HG03025 (cell line): ENCODE results near the gene MRNIP.
A peak's percentile ranks its signal among the peaks of the same experiment; 100 is the strongest.

Source experiments
- ATAC-seq: cut with Tn5 transposase; IDR thresholded peaks from one replicate; pipeline ENCODE4 v1.9.1; 2021; ENCODE audit warnings: mild to moderate bottlenecking, moderate library complexity; ENCODE audit not compliant: unreplicated experiment, low FRiP score

The MRNIP gene

DNA sequence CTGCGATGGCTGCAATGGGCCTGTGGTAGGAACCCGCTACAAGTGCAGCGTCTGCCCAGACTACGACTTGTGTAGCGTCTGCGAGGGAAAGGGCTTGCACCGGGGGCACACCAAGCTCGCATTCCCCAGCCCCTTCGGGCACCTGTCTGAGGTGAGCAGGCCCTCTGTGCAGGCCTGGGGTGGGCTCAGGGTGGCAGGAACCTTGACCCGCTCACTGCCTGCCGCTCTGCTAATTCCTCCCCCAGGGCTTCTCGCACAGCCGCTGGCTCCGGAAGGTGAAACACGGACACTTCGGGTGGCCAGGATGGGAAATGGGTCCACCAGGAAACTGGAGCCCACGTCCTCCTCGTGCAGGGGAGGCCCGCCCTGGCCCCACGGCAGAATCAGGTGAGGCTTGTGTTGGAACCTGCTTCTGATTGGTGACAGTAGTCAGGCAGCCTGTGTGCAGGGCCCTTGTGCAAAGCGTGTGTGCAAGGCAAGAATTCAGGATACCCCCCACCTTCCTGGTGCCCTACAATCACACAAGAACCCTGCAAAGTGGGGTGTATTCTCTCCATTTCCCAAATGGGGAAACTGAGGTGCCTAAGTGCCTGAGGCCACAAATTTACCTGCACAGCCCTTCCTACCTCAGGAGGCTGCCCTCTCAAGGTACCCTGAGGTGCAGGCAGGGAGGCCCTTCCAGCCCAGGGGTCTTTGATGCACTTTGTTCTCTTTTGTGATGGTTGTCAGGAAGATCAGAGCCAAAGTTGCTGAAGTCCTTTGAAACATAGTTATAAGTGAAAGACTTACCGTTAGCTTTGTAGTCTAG, 34.5 kb downstream of the MRNIP start:
- no peak for ATAC-seq

GRCh38 chr5:179822444-179822990, 36.1 kb downstream of the MRNIP start:
- no peak for ATAC-seq

- no peak for ATAC-seq
These were observed 36.6 kb downstream of the MRNIP start for GRCh38 chr5:179822059-179822432.

DNA sequence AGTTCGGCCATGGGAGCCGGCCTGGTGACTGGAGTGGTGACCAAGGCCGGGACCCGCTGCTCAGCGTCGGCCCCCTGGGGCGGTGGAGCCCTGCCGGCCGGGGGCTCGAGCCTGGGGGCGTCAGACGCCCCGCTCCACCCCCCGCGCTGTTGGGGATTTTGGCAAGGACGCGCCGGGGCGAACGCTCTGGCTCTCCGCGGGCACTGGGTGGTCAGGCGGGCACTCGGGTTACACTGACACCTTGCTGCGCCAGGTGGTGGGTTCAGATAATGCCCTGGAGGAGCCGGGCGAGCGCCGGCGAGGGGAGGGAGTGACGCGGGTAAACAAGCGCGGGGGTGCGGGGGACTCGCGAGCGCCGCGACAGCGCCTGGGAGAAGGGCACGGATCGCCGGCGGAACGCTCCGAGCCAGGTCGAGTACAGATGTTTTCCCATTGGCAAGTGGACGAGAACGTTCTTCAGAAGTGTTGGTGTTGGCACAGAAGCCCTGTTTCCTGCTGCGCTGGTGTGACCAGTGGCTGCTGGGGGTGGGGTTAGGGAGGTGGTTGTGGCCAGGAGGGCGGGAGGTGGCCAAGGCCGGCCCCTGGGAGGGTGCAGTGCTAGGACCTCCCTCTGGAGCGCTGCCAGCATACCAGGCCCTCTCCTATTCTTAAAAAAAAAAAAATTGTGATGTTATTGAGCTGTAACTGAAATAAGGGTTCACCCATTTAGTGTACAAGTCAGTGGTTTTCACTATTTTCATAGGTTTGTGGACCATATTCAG, 37.1 kb downstream of the MRNIP start:
- ATAC-seq, result peak; percentile 42

DNA sequence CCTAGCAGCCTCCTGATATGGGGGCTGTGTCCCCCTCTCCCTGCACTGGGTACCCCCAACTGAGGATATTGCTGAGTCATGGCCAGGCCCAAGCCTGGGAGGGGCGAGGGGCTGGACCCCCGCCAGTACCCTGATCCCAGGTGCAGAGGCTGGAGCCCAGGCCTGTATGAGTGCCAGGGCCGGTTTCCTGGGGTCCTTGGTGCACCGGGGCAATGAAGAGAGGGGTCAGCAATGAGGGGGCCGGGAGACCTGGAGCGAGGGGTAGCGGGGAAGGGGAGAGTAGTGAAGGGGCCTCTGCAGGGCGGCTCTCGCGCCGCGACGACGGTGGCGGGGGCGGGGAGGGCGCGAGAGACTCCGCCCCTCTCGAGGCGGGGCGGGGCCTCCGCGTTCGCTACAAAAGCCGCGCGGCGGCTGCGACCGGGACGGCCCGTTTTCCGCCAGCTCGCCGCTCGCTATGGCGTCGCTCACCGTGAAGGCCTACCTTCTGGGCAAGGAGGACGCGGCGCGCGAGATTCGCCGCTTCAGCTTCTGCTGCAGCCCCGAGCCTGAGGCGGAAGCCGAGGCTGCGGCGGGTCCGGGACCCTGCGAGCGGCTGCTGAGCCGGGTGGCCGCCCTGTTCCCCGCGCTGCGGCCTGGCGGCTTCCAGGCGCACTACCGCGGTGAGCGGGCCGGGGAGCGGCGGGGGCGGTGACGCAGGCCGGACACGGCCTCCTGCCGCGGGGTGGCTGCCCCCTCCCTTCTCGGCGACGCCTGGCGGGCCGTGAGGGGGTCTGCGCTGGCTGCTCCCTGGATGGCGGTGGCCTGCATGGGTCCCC, 37.9 kb downstream of the MRNIP start, which contains the start of gene SQSTM1:
Gene SQSTM1 (plus strand): TSS at position 423 of the 815 bp plus-strand sequence. CDS start 32 bp downstream, at position 455.
- peak; percentile 36 for ATAC-seq

DNA sequence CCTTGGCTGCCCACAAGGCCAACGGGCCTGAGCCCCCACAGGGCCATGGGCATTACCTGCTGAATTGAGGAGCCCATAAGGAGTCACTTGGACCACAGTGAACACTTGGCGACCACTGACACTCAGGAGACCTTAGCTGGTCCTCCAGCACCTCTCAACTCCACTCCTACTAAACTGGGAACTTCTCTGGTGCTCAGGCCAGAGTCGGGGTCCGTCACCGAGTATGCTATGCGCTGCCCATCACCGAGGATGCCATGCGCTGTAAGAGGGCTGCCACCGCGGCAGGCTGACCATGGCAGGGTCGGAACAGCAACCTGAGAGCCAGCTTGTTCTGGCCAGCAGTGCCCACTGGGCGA, 38.5 kb downstream of the MRNIP start:
- no peak for ATAC-seq

GRCh38 chr5:179819296-179820126, 39.1 kb downstream of the MRNIP start:
- peak; percentile 17 for ATAC-seq

GRCh38 chr5:179818746-179819295, 39.8 kb downstream of the MRNIP start:
- ATAC-seq, result peak; percentile 41

- no peak for ATAC-seq
These were observed 40.5 kb downstream of the MRNIP start for GRCh38 chr5:179817890-179818745.

GRCh38 chr5:179817470-179817840, 41.2 kb downstream of the MRNIP start:
- ATAC-seq, result no peak

DNA sequence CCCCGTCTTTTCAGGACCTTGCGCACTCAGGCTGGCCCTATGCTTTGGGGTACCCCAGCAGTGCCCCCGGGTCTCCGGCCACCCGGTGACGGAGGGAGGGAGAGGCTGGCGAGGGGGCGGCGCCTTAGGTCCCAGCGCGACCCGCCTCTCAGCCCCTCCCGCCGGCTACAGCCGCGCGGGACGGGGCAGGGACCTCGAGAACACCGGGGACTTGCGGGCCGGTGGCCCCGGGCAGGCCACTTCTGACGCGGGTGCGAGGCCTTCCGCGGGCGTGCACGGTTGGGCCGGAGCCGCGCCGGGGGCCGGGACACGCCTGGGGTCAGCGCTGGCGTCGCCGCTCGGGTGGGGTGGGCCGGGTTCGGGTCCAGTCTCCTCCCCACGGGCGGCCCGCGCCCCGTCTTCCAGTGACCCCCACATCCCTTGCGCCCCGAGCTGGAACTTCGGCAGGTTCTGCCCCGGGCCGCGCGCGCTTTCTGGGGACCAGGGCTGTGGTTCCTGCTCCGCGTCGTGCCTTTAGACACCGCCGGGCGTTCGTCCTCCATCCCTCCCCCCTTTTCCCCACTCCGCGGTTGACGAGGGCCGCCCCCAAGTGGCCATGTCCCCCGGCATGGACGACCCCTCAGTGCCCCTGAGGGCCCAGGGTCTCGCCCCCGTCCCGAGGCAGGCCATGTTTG, 41.7 kb downstream of the MRNIP start:
- ATAC-seq, result no peak

- no peak for ATAC-seq
These were observed 42.2 kb downstream of the MRNIP start for GRCh38 chr5:179816401-179816795.

DNA sequence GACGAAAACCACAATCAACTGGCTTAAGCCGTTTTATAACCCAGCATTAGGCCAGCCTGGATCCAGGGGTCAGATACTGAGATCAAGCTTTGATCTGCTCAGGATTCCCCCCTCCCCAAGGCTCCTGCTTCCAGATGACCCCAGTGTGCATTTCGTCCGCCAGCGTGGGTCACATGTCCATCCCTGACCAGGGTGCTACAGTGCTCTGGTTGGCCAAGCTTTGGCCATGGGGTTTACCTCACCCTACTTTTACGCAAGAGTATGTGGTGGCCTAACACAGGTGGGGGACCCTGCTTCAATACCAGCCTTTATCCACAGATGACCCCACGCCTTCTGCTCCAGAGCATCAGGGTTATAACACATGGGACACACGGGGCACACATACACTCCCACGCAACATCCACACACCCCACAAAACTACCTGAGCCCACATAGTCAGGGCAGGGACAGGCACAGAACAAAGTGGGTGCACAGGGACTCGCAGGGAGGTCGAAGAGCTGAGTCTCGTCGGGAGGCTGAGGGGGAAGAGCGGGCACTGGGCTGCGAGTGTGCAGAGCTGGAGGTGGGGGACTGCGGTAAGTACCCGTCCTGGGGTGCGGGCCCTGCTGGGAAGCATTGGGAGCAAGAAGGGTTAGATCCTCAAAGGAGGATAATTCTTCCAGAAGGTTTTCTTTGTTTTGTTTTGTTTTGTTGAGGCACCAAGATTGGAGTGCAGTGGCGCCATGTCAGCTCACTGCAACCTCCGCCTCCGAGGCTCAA, 42.9 kb downstream of the MRNIP start:
- ATAC-seq, result no peak

GRCh38 chr5:179814090-179814489, 44.5 kb downstream of the MRNIP start:
- no peak for ATAC-seq

DNA sequence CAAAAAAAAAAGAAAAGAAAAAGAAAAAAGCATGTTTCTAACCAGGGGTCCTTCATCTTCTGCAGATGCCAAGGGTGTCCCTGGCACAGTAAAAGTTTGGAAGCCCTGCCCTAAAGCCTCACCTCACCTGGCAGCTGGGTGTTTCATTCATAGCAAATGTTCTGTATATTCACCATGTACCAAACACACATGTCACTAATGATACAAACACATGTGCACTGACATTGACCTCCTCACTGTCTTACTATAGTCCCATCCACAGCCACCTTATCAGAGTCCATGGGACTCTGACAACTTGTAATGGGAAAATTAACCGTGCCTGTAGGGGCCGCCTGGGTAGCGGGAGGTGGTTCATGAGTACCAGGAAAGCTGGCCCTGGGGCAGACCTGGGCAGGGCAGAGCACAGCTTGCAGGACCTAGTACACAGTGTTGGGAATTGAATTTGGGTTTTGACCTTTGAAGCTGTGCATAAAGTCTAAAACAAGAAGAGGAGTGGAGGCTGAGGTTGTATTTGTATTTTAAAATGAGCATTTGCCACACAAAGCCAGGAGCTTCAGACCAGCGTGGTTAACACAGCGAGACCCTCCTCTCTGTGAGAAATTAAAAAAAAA, 45.5 kb downstream of the MRNIP start:
- ATAC-seq, result no peak

- ATAC-seq, result no peak
These were observed 46.3 kb downstream of the MRNIP start for GRCh38 chr5:179812135-179812825.
